ENCODE measurements around the gene UBR4. TPM values are rescaled to one million over a fixed set of nuclear protein-coding genes. Genes with fewer than 3 reads are reported as not detected.

The UBR4 gene
- polyA plus RNA-seq, 1 experiment, result 80.0 TPM

DNA sequence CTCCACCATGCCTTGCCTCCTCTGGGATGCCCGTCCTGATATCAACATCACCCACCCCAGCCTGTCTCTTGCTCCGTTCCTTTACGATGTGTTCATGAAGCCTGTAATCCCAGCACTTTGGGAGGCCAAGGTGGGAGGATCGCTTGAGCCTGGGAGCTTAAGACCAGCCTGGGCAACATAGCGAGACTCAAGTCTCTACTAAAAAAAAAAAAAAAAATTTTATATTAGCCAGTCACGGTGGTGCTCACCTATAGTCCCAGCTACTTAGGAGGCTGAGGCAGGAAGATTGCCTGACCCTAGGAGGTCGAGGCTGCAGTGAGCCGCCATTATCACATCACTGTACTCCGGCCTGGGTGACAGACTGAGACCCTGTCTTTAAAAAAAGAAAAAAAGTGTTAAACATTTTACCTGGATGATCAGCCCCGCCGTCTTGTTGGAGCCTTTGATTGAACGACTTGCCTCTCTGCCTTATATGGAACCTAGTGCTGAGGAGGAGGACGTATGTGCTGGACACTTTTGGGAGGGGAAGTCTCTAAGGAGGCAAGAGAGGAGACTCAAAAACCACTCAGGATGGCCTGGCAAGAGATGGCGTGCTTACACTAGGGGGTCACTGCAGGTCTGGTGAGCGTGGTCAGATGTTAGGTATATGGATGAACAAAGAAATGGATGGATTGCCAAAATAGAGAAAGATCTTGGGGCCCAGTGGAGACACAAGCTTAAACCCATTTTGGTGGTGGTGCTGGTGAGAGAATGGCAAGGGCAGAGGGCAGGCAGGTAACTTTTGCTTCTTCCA is 173.1 kb downstream of the UBR4 start:
- Histone ChIP-seq H3K4me3 (ENCODE audit: low read depth, low read length) (no peak overlapping the region), H3K36me3 (ENCODE audit: control insufficient read depth, insufficient read depth, low read length) (no peaks in the 10 kb centered on the region), H3K27me3 (ENCODE audit: control insufficient read depth, insufficient read depth, low read length) (peaks cover 13% of the 10 kb centered on the region)
- TF ChIP-seq, protein P1, sequence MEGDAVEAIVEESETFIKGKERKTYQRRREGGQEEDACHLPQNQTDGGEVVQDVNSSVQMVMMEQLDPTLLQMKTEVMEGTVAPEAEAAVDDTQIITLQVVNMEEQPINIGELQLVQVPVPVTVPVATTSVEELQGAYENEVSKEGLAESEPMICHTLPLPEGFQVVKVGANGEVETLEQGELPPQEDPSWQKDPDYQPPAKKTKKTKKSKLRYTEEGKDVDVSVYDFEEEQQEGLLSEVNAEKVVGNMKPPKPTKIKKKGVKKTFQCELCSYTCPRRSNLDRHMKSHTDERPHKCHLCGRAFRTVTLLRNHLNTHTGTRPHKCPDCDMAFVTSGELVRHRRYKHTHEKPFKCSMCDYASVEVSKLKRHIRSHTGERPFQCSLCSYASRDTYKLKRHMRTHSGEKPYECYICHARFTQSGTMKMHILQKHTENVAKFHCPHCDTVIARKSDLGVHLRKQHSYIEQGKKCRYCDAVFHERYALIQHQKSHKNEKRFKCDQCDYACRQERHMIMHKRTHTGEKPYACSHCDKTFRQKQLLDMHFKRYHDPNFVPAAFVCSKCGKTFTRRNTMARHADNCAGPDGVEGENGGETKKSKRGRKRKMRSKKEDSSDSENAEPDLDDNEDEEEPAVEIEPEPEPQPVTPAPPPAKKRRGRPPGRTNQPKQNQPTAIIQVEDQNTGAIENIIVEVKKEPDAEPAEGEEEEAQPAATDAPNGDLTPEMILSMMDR (IDR thresholded peaks at IDR 0.05; ENCODE audit: insufficient read depth, low read depth, low read length), result no peak
- no peak for DNase-seq (ENCODE audit: low read depth)
- ChIA-PET CTCF (interaction anchor here (0.7 kb wide), 1 partner anchor 20 kb away, joined by 3 read pairs; no protein-coding TSS in a partner anchor), POLR2A (no interaction called here)

DNA sequence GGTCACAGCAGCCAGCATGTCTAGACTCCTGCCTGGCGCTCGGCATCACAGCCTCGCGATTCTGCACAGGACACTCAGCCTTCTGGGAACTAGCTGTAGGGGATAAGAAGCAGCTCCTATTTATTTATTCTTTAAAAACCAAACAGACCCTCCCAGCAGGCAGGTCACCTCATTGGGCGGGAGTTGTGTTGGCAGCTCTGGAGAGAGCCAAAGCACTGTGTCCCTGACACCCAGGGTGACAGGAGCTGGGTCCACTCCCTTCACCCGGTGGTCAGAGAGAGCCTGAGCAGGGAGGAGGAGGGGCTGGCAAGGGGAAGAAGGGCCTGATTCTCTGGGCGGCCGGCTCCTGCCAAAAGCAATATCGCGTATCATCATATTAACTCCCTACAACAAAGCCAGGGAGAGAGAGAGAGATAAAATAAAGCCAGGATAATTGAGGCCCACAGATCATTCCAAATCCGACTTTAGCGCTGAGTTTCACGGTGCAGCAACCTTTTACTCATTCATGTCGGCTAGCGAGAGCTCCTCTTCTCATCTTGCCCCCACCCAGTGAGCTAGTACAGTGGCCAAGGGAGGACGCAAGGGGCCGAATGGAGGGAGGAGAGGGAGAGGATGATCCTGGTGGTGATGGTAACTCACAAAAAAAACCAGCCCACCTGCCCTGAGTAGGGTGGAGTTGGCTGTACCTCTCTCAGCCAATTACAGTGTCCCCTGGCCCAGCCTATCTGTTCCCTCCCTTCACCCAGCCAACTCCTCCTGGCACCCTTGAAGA is 173.8 kb downstream of the UBR4 start:
- no peaks in the 10 kb centered on the region for H3K36me3 ChIP-seq (ENCODE audit: control insufficient read depth, insufficient read depth, low read length)
- ChIA-PET POLR2A (no interaction called here), CTCF (no interaction called here)
- DNase-seq (ENCODE audit: low read depth), result no peak
- H3K27me3 ChIP-seq (ENCODE audit: control insufficient read depth, insufficient read depth, low read length), result peaks cover 13% of the 10 kb centered on the region
- H3K4me3 ChIP-seq (ENCODE audit: low read depth, low read length), result no peak overlapping the region
- TF ChIP-seq, protein P1 (IDR thresholded peaks at IDR 0.05; ENCODE audit: insufficient read depth, low read depth, low read length), result no peak

DNA sequence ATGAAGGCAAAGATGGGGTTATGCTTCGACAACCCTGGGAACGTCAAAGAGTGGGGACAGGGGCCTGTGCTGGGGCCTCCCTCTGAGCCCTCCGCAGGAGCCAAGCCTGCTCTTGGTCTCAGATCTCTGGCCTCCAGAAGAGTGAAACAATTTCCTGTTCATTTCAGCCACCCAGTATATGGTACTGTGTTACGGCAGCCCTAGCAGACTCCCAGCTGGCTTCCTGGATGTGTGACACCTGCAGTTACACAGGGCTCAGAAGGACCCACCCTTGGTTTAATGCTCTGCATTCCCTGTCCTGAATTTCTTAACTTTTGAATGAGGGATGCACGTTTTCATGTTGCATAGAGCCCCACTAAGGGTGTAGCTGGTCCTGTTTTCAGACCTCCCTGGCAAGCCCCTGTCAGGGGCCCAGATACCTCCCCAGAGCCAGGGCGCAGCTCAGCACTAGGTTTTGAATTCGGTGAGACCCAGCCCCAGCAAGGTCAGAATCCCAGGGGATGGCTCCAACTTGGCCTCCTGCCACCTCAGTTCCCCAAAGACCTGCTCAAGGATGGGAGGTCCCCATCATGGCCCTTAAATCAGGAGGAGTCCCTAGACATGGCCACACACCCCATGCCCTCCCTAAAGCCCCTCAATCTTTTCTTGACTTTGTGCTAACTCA is 174.6 kb downstream of the UBR4 start:
- ChIA-PET CTCF (no interaction called here), POLR2A (no interaction called here)
- TF ChIP-seq, protein P1 (IDR thresholded peaks at IDR 0.05; ENCODE audit: insufficient read depth, low read depth, low read length), result no peak
- peaks cover 11% of the 10 kb centered on the region; the same call in 1 of the 2 replicates for H3K27me3 ChIP-seq (ENCODE audit: control insufficient read depth, insufficient read depth, low read length)
- no peak overlapping the region for H3K4me3 ChIP-seq (ENCODE audit: low read depth, low read length)
- H3K36me3 ChIP-seq (ENCODE audit: control insufficient read depth, insufficient read depth, low read length), result no peaks in the 10 kb centered on the region
- DNase-seq (ENCODE audit: low read depth), result no peak

DNA sequence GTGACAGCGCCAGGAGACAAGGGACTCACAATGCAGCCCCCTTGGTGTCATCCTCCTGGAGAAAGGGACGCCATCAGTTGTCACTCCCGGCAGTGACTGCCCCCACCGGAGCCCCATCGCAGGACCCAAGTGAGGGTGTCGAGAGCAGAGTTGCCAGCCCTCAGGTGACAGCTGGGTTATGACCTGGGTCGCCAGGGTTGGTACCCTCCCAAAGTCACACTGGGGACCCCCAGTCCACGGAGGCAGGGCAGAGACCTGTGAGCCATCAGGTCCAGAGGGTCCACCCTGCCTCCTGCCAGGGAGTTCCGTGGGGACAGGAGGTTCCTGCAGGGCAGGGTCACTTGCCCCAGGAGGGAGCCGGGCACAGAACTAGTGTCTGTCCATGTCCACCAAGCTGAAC is 175.3 kb downstream of the UBR4 start:
- TF ChIP-seq, protein P1 (IDR thresholded peaks at IDR 0.05; ENCODE audit: insufficient read depth, low read depth, low read length), result no peak
- POLR2A ChIA-PET, result no interaction called here
- Histone ChIP-seq H3K36me3 (ENCODE audit: control insufficient read depth, insufficient read depth, low read length) (no peaks in the 10 kb centered on the region), H3K27me3 (ENCODE audit: control insufficient read depth, insufficient read depth, low read length) (peaks cover 8% of the 10 kb centered on the region; the same call in 1 of the 2 replicates), H3K4me3 (ENCODE audit: low read depth, low read length) (no peak overlapping the region)
- CTCF ChIA-PET, result no interaction called here
- DNase-seq (ENCODE audit: low read depth), result no peak

Data from BJ (cell line).